GM23338 (cell line): ENCODE measurements around the gene SNX32. TPM values are rescaled to one million over a fixed set of nuclear protein-coding genes. Genes with fewer than 3 reads are reported as not detected.
A peak's percentile ranks its signal among the peaks of the same experiment; 100 is the strongest.

Experiments used
- ATAC-seq: fragments of 200-7000 bp; cut with Tn5 transposase; 3 replicates; pipeline ENCODE4 v1.9.1; 2020
- DNase-seq: peaks from one replicate; pipeline ENCODE4 v3.0.0-alpha.2; 2015; ENCODE audit warnings: low spot score
- H2AFZ ChIP-seq: fragments of 200-600 bp; sonication (generic); 2 replicates; pipeline ENCODE4 v1.8.0; 2016; ENCODE audit warnings: antibody characterized with exemption, mild to moderate bottlenecking, moderate library complexity
- H3F3A ChIP-seq: fragments of 200-600 bp; sonication (generic); replicated peaks from 2 replicates; pipeline ENCODE4 v1.8.0; 2017; ENCODE audit warnings: antibody characterized with exemption, mixed run types, low read depth
- H3K27ac ChIP-seq: fragments of 200-600 bp; sonication (generic); 2 replicates; pipeline ENCODE4 v1.6.1; 2016; ENCODE audit warnings: low read depth
- H3K27me3 ChIP-seq: fragments of 200-600 bp; sonication (generic); 2 replicates; pipeline ENCODE4 v1.8.0; 2016; ENCODE audit warnings: mild to moderate bottlenecking, mixed run types, moderate library complexity; ENCODE audit not compliant: insufficient read depth
- H3K36me3 ChIP-seq: fragments of 200-600 bp; sonication (generic); 2 replicates; pipeline ENCODE4 v1.8.0; 2016; ENCODE audit warnings: mild to moderate bottlenecking; ENCODE audit not compliant: insufficient read depth
- H3K4me1 ChIP-seq: fragments of 200-600 bp; sonication (generic); 2 replicates; pipeline ENCODE4 v1.8.0; 2016; ENCODE audit warnings: mild to moderate bottlenecking, moderate library complexity; ENCODE audit not compliant: insufficient read depth
- H3K4me2 ChIP-seq: fragments of 200-600 bp; sonication (generic); 2 replicates; pipeline ENCODE4 v1.7.1; 2017; ENCODE audit warnings: mixed run types
- H3K4me3 ChIP-seq: fragments of 200-600 bp; sonication (generic); 2 replicates; pipeline ENCODE4 v1.6.1; 2016; ENCODE audit warnings: mixed run types
- H3K79me2 ChIP-seq: fragments of 200-600 bp; sonication (generic); replicated peaks from 2 replicates; pipeline ENCODE4 v1.8.0; 2017; ENCODE audit warnings: mild to moderate bottlenecking; ENCODE audit not compliant: insufficient read depth
- H3K9me2 ChIP-seq: fragments of 200-600 bp; sonication (generic); 2 replicates; pipeline ENCODE4 v1.8.0; 2017; ENCODE audit not compliant: insufficient read depth
- H4K20me1 ChIP-seq: fragments of 200-600 bp; sonication (generic); replicated peaks from 2 replicates; pipeline ENCODE4 v1.8.0; 2017; ENCODE audit warnings: mild to moderate bottlenecking; ENCODE audit not compliant: insufficient read depth
- H3K27ac Mint-ChIP-seq: 2 replicates; pipeline ENCODE4 v1.8.0; 2020; ENCODE audit warnings: inconsistent platforms, mild to moderate bottlenecking, moderate library complexity, mixed read lengths
- H3K27me3 Mint-ChIP-seq: 3 replicates; pipeline ENCODE4 v1.8.0; 2022; ENCODE audit warnings: low read depth, mild to moderate bottlenecking, moderate library complexity, mixed read lengths, inconsistent platforms; ENCODE audit not compliant: insufficient read depth, poor library complexity
- H3K36me3 Mint-ChIP-seq: 3 replicates; pipeline ENCODE4 v1.8.0; 2021; ENCODE audit warnings: low read depth, mild to moderate bottlenecking, inconsistent platforms, moderate library complexity, mixed read lengths
- H3K4me1 Mint-ChIP-seq: 3 replicates; pipeline ENCODE4 v1.8.0; 2020; ENCODE audit warnings: mild to moderate bottlenecking, inconsistent platforms, mixed read lengths
- H3K4me3 Mint-ChIP-seq: 3 replicates; pipeline ENCODE4 v1.8.0; 2021; ENCODE audit warnings: moderate library complexity, mild to moderate bottlenecking, inconsistent platforms, mixed read lengths
- H3K9me3 Mint-ChIP-seq: 3 replicates; pipeline ENCODE4 v1.8.0; 2020; ENCODE audit warnings: moderate library complexity, mild to moderate bottlenecking, inconsistent platforms, mixed read lengths
- CREB1 ChIP-seq: fragments of 250-450 bp; sonication (Bioruptor Pico); IDR thresholded peaks from 2 replicates; pipeline ENCODE4 v1.5.0; 2020; ENCODE audit warnings: low read depth, mild to moderate bottlenecking, moderate library complexity
- EZH2phosphoT487 ChIP-seq: fragments of 200-600 bp; sonication (generic); IDR thresholded peaks from one replicate; pipeline ENCODE4 v1.8.1; 2018; ENCODE audit warnings: antibody characterized with exemption; ENCODE audit not compliant: unreplicated experiment
- JUNB ChIP-seq: IDR thresholded peaks from one replicate; pipeline ENCODE4 v1.6.1; 2016; ENCODE audit warnings: antibody characterized with exemption; ENCODE audit not compliant: unreplicated experiment
- NANOG ChIP-seq: IDR thresholded peaks from 2 replicates; pipeline ENCODE4 v1.6.1; 2016; ENCODE audit warnings: antibody characterized with exemption, borderline replicate concordance
- POLR2AphosphoS5 ChIP-seq: IDR thresholded peaks from 2 replicates; pipeline ENCODE4 v1.6.1; 2016; ENCODE audit warnings: antibody characterized with exemption, low read depth
- STAT1 ChIP-seq: IDR thresholded peaks from one replicate; pipeline ENCODE4 v1.6.1; 2016; ENCODE audit warnings: antibody characterized with exemption; ENCODE audit not compliant: unreplicated experiment
- ZNF114 ChIP-seq: fragments of 250-450 bp; sonication (Bioruptor Pico); IDR thresholded peaks from 2 replicates; pipeline ENCODE4 v1.5.0; 2020; ENCODE audit warnings: mild to moderate bottlenecking, moderate library complexity
- ZNF331 ChIP-seq: fragments of 250-450 bp; sonication (Bioruptor Pico); IDR thresholded peaks from 2 replicates; pipeline ENCODE4 v1.5.0; 2020; ENCODE audit warnings: low read depth, mild to moderate bottlenecking, moderate library complexity
- polyA plus RNA-seq: library from polyadenylated mRNA; unstranded; fragments of >200 nt; fragmentation: Nextera tagmentation; extraction: Ambion mirVana; gene quantifications from 2 replicates; pipeline ENCODE4 v1.2.1, GENCODE V29; 2016
- total RNA-seq: library from RNA; depleted of rRNA; stranded (reverse); fragments of >200 nt; shearing (Covaris generic); gene quantifications from 2 replicates; pipeline ENCODE4 v1.2.3, GENCODE V29; 2014
- TF ChIP-seq, protein P1 (sequence below): IDR thresholded peaks from 2 replicates; pipeline ENCODE4 v1.6.1; 2016; ENCODE audit warnings: antibody characterized with exemption
- TF ChIP-seq, protein P2 (sequence below): IDR thresholded peaks from one replicate; pipeline ENCODE4 v1.6.1; 2018; ENCODE audit warnings: antibody characterized with exemption; ENCODE audit not compliant: unreplicated experiment
- TF ChIP-seq, protein P3 (sequence below), 2 experiments: fragments of 200-600 bp in 1 of 2; sonication (generic) in 1 of 2; conservative IDR thresholded peaks; 2 replicates each; pipeline versions ENCODE4 v1.5.1 to v1.6.1; 2016 to 2017; ENCODE audit warnings: antibody characterized with exemption in 2 of 2, low read depth in 2 of 2, mild to moderate bottlenecking in 2 of 2, moderate library complexity in 1 of 2

The SNX32 gene
- total and polyA plus RNA-seq, 2 experiments from 2014 or later, result 0.49 to 1.2 TPM

DNA sequence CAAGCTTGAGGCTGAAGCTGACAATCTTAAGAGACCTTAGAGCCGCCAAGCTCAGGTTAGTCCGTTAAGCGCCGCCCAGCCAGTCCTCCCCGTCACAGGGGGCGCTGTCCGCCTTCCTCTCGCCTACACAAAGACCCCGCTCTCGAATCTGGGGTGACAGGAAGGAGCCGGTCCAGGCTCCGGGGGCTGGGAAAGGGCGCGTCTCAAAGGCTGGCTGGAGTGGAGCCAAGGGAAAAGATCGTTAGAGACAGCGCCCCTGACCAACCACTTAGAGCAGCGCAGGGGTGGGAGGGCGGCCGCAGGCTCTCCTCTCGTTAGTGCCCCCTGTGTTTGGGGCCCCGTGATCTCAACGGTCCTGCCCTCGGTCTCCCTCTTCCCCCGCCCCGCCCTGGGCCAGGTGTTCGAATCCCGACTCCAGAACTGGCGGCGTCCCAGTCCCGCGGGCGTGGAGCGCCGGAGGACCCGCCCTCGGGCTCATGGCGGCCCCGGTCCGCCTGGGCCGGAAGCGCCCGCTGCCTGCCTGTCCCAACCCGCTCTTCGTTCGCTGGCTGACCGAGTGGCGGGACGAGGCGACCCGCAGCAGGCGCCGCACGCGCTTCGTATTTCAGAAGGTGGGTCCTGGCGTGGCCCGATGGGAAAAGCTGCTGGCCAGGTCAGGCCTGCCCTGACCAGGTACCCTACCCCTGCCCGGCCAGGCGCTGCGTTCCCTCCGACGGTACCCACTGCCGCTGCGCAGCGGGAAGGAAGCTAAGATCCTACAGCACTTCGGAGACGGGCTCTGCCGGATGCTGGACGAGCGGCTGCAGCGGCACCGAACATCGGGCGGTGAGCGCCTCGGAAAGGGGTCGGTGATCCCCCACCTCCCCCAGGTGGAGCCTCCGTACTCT lies 26.8 kb downstream of the SNX32 start, which contains the start of gene MUS81:
MUS81 (plus strand) TSS at position 156 of the 887 bp plus-strand sequence; CDS start at position 477, 321 bp downstream.
- peak within 1 kb of the TSS; percentile 66; the same call in 1 of the 2 replicates for H2AFZ ChIP-seq

More for the DNA sequence above, 26.8 kb downstream of the SNX32 start, which contains the start of gene MUS81:
- H3F3A ChIP-seq, result peaks cover 37% of the 10 kb centered on the region
- peaks cover 19% of the 10 kb centered on the region for H4K20me1 ChIP-seq
- peak within 1 kb of the TSS; percentile 97 for H3K27ac Mint-ChIP-seq
- peak within 1 kb of the TSS; percentile 91 for H3K4me3 Mint-ChIP-seq
- H3K9me3 Mint-ChIP-seq, result peaks cover 4% of the 10 kb centered on the region; the same call in 2 of the 3 replicates
- H3K27ac ChIP-seq, result peak within 1 kb of the TSS; percentile 96
- H3K4me2 ChIP-seq, result peak within 1 kb of the TSS; percentile 99
- peaks cover 10% of the 10 kb centered on the region for H3K36me3 ChIP-seq
- ATAC-seq, result peak; percentile 36
- TF ChIP-seq STAT1, result no peak
- TF ChIP-seq, protein P1, sequence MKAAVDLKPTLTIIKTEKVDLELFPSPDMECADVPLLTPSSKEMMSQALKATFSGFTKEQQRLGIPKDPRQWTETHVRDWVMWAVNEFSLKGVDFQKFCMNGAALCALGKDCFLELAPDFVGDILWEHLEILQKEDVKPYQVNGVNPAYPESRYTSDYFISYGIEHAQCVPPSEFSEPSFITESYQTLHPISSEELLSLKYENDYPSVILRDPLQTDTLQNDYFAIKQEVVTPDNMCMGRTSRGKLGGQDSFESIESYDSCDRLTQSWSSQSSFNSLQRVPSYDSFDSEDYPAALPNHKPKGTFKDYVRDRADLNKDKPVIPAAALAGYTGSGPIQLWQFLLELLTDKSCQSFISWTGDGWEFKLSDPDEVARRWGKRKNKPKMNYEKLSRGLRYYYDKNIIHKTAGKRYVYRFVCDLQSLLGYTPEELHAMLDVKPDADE, result peak; percentile 89
- TF ChIP-seq EZH2phosphoT487, result no peak
- TF ChIP-seq, protein P2, sequence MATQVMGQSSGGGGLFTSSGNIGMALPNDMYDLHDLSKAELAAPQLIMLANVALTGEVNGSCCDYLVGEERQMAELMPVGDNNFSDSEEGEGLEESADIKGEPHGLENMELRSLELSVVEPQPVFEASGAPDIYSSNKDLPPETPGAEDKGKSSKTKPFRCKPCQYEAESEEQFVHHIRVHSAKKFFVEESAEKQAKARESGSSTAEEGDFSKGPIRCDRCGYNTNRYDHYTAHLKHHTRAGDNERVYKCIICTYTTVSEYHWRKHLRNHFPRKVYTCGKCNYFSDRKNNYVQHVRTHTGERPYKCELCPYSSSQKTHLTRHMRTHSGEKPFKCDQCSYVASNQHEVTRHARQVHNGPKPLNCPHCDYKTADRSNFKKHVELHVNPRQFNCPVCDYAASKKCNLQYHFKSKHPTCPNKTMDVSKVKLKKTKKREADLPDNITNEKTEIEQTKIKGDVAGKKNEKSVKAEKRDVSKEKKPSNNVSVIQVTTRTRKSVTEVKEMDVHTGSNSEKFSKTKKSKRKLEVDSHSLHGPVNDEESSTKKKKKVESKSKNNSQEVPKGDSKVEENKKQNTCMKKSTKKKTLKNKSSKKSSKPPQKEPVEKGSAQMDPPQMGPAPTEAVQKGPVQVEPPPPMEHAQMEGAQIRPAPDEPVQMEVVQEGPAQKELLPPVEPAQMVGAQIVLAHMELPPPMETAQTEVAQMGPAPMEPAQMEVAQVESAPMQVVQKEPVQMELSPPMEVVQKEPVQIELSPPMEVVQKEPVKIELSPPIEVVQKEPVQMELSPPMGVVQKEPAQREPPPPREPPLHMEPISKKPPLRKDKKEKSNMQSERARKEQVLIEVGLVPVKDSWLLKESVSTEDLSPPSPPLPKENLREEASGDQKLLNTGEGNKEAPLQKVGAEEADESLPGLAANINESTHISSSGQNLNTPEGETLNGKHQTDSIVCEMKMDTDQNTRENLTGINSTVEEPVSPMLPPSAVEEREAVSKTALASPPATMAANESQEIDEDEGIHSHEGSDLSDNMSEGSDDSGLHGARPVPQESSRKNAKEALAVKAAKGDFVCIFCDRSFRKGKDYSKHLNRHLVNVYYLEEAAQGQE, result no peak
- no peak for TF ChIP-seq NANOG
- peak; percentile 59; the same call in 1 of the 2 replicates for TF ChIP-seq POLR2AphosphoS5
- TF ChIP-seq, protein P3, sequence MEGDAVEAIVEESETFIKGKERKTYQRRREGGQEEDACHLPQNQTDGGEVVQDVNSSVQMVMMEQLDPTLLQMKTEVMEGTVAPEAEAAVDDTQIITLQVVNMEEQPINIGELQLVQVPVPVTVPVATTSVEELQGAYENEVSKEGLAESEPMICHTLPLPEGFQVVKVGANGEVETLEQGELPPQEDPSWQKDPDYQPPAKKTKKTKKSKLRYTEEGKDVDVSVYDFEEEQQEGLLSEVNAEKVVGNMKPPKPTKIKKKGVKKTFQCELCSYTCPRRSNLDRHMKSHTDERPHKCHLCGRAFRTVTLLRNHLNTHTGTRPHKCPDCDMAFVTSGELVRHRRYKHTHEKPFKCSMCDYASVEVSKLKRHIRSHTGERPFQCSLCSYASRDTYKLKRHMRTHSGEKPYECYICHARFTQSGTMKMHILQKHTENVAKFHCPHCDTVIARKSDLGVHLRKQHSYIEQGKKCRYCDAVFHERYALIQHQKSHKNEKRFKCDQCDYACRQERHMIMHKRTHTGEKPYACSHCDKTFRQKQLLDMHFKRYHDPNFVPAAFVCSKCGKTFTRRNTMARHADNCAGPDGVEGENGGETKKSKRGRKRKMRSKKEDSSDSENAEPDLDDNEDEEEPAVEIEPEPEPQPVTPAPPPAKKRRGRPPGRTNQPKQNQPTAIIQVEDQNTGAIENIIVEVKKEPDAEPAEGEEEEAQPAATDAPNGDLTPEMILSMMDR (conservative IDR thresholded peaks at IDR 0.05; ENCODE audit: low read depth in 2 of 2), result peak; percentile 82 to 86
- TF ChIP-seq JUNB, result no peak
- no peak for TF ChIP-seq ZNF331
- no peak for TF ChIP-seq ZNF114 (CRISPR knock-in tag)
- 0 out of 2 replicates have a peak, but pooled peaks have one; percentile 26 for TF ChIP-seq CREB1 (CRISPR knock-in tag)
- no peaks in the 10 kb centered on the region for H3K27me3 ChIP-seq
- peaks cover 24% of the 10 kb centered on the region for H3K4me1 Mint-ChIP-seq
- H3K4me1 ChIP-seq, result peaks cover 11% of the 10 kb centered on the region
- DNase-seq, result peak; percentile 99
- H3K9me2 ChIP-seq, result no peaks in the 10 kb centered on the region
- H3K79me2 ChIP-seq, result peaks cover 31% of the 10 kb centered on the region
- peaks cover 52% of the 10 kb centered on the region for H3K36me3 Mint-ChIP-seq
- H3K27me3 Mint-ChIP-seq, result peaks cover 35% of the 10 kb centered on the region
- peak within 1 kb of the TSS; percentile 95 for H3K4me3 ChIP-seq
